HepG2 (cell line): Measurements from ENCODE around the gene SPI1. TPM values are rescaled to one million over a fixed set of nuclear protein-coding genes. Genes with fewer than 3 reads are reported as not detected.

Experiments
- ETV5 ChIP-seq: IDR thresholded peaks from 2 replicates; pipeline ENCODE4 v1.6.1; 2018; ENCODE audit warnings: missing biosample characterization, missing genetic modification reagents, inconsistent platforms, borderline replicate concordance
- HIVEP1 ChIP-seq: sonication (generic); formaldehyde crosslinking; IDR thresholded peaks from 2 replicates; pipeline ENCODE4 v1.4.0; 2020; ENCODE audit warnings: mild to moderate bottlenecking, missing genetic modification reagents
- KLF15 ChIP-seq: sonication (generic); formaldehyde crosslinking; IDR thresholded peaks from 2 replicates; pipeline ENCODE4 v1.8.1; 2023; ENCODE audit warnings: borderline replicate concordance, mild to moderate bottlenecking, inconsistent platforms, missing genetic modification reagents, mixed read lengths
- PPARG ChIP-seq: conservative IDR thresholded peaks from 2 replicates; pipeline ENCODE4 v1.6.1; 2016; ENCODE audit warnings: missing biosample characterization, missing genetic modification reagents
- PRMT3 ChIP-seq: sonication (generic); formaldehyde crosslinking; IDR thresholded peaks from 2 replicates; pipeline ENCODE4 v1.8.1; 2022; ENCODE audit warnings: low read depth, mild to moderate bottlenecking, moderate library complexity, missing genetic modification reagents, borderline replicate concordance
- SP5 ChIP-seq: IDR thresholded peaks from 2 replicates; pipeline ENCODE4 v1.6.1; 2016; ENCODE audit warnings: low read depth, borderline replicate concordance
- TBX2 ChIP-seq: sonication (generic); formaldehyde crosslinking; IDR thresholded peaks from 2 replicates; pipeline ENCODE4 v1.5.0; 2020; ENCODE audit warnings: missing genetic modification reagents, mild to moderate bottlenecking, borderline replicate concordance
- TOE1 ChIP-seq: sonication (generic); formaldehyde crosslinking; IDR thresholded peaks from 2 replicates; pipeline ENCODE4 v1.4.0; 2020; ENCODE audit warnings: mild to moderate bottlenecking, missing genetic modification reagents
- ZBTB20 ChIP-seq: sonication (generic); formaldehyde crosslinking; IDR thresholded peaks from 2 replicates; pipeline ENCODE4 v1.8.1; 2023; ENCODE audit warnings: missing genetic modification reagents, low read depth, mild to moderate bottlenecking, borderline replicate concordance
- ZKSCAN5 ChIP-seq: sonication (generic); formaldehyde crosslinking; IDR thresholded peaks from 2 replicates; pipeline ENCODE4 v1.5.1; 2020; ENCODE audit warnings: mild to moderate bottlenecking, missing genetic modification reagents
- ZNF263 ChIP-seq: sonication (generic); formaldehyde crosslinking; IDR thresholded peaks from 2 replicates; pipeline ENCODE4 v1.4.0; 2020; ENCODE audit warnings: missing genetic modification reagents
- ZNF674 ChIP-seq: sonication (generic); formaldehyde crosslinking; IDR thresholded peaks from 2 replicates; pipeline ENCODE4 v1.5.0; 2020; ENCODE audit warnings: low read depth, mild to moderate bottlenecking, missing genetic modification reagents
- ZNF775 ChIP-seq: sonication (generic); formaldehyde crosslinking; IDR thresholded peaks from 2 replicates; pipeline ENCODE4 v1.4.0; 2020; ENCODE audit warnings: missing genetic modification reagents, mild to moderate bottlenecking, moderate library complexity, borderline replicate concordance
- ZSCAN30 ChIP-seq: sonication (generic); formaldehyde crosslinking; IDR thresholded peaks from 2 replicates; pipeline ENCODE4 v1.5.0; 2020; ENCODE audit warnings: mild to moderate bottlenecking, missing genetic modification reagents
- polyA plus RNA-seq, 8 experiments: library from polyadenylated mRNA; depleted of rRNA in 3 of 8; stranded (reverse) in 7 of 8; unstranded in 1 of 8; fragments of >200 nt; fragmentation: Illumina TruSeq in 4 of 8; extraction: Trizol in 4 of 8; gene quantifications; 2 replicates each; pipeline versions ENCODE4 v1.2.1 to v1.2.3, GENCODE V29; 2011 to 2016; ENCODE audit warnings: low read depth in 4 of 8, missing spikeins in 1 of 8, mixed read lengths in 1 of 8; ENCODE audit not compliant: insufficient read depth in 1 of 8
- total RNA-seq, 5 experiments: library from RNA; depleted of rRNA; stranded (reverse); fragments of >200 nt; fragmentation: Illumina TruSeq; extraction: Trizol; gene quantifications; 2 replicates each; pipeline ENCODE4 v1.2.3, GENCODE V29; 2016; ENCODE audit warnings: low read depth in 1 of 5
- TF ChIP-seq, protein P1 (sequence below): sonication (generic); formaldehyde crosslinking; IDR thresholded peaks from 2 replicates; pipeline ENCODE4 v1.4.0; 2020; ENCODE audit warnings: mild to moderate bottlenecking, missing genetic modification reagents
- TF ChIP-seq, protein P2 (sequence below): sonication (generic); formaldehyde crosslinking; IDR thresholded peaks from 2 replicates; pipeline ENCODE4 v1.8.0; 2022; ENCODE audit warnings: mild to moderate bottlenecking, missing genetic modification reagents, moderate library complexity

Gene SPI1
- total and polyA plus RNA-seq, 2 of the 13 experiments (the other 11 are each of a cell fraction or from before 2014, with no cell fraction given), result not detected

DNA sequence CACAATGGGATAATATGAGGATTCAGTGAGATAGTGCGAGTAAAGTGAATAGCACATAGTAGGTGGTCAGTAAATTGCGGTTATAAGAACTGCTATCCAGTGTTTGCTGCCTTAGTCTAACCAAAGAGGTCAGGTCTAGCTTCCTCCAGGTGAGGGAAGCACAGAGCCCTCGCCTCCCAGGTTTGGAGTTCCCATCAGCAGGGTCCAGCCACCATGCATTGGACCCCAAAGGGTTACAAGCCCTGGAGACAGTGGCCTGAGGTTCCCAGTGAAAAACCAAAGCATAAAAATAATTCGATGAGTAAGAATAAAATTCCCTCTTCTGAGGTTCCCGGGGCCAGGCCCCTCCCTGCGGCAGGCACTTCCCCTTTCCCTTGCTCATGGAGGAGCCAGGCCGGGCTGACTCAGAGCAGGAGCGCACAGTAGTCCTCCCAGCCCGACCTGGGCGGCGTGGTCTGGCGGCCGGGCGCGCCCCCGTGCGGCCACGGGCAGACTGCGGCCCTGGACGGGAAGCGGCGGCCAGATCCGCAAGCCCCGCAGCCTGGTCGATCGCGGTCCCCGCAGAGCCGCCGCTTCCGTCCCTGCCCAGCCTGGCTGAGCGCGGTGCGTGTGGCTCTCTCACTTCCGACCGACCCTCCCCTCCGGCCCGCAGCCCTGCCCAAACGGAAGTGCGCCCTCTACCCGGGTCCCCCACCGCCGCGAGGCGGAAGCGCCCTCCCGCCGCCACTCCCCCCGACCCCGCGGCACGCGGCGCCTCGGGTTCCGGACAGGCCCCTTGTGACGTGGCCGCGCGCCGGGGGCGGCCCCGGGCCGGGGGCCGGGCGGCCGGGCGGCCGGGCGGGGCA is 29.6 kb upstream of the SPI1 start, which contains the start of gene SLC39A13 (continued):
- no peak for TF ChIP-seq ZKSCAN5 (CRISPR knock-in tag)
- TF ChIP-seq TOE1 (CRISPR knock-in tag), result 0 out of 2 replicates have a peak, but pooled peaks have one; percentile 67
- peak; percentile 32; the same call in 1 of the 2 replicates for TF ChIP-seq ZBTB20 (CRISPR knock-in tag)
- TF ChIP-seq, protein P1, sequence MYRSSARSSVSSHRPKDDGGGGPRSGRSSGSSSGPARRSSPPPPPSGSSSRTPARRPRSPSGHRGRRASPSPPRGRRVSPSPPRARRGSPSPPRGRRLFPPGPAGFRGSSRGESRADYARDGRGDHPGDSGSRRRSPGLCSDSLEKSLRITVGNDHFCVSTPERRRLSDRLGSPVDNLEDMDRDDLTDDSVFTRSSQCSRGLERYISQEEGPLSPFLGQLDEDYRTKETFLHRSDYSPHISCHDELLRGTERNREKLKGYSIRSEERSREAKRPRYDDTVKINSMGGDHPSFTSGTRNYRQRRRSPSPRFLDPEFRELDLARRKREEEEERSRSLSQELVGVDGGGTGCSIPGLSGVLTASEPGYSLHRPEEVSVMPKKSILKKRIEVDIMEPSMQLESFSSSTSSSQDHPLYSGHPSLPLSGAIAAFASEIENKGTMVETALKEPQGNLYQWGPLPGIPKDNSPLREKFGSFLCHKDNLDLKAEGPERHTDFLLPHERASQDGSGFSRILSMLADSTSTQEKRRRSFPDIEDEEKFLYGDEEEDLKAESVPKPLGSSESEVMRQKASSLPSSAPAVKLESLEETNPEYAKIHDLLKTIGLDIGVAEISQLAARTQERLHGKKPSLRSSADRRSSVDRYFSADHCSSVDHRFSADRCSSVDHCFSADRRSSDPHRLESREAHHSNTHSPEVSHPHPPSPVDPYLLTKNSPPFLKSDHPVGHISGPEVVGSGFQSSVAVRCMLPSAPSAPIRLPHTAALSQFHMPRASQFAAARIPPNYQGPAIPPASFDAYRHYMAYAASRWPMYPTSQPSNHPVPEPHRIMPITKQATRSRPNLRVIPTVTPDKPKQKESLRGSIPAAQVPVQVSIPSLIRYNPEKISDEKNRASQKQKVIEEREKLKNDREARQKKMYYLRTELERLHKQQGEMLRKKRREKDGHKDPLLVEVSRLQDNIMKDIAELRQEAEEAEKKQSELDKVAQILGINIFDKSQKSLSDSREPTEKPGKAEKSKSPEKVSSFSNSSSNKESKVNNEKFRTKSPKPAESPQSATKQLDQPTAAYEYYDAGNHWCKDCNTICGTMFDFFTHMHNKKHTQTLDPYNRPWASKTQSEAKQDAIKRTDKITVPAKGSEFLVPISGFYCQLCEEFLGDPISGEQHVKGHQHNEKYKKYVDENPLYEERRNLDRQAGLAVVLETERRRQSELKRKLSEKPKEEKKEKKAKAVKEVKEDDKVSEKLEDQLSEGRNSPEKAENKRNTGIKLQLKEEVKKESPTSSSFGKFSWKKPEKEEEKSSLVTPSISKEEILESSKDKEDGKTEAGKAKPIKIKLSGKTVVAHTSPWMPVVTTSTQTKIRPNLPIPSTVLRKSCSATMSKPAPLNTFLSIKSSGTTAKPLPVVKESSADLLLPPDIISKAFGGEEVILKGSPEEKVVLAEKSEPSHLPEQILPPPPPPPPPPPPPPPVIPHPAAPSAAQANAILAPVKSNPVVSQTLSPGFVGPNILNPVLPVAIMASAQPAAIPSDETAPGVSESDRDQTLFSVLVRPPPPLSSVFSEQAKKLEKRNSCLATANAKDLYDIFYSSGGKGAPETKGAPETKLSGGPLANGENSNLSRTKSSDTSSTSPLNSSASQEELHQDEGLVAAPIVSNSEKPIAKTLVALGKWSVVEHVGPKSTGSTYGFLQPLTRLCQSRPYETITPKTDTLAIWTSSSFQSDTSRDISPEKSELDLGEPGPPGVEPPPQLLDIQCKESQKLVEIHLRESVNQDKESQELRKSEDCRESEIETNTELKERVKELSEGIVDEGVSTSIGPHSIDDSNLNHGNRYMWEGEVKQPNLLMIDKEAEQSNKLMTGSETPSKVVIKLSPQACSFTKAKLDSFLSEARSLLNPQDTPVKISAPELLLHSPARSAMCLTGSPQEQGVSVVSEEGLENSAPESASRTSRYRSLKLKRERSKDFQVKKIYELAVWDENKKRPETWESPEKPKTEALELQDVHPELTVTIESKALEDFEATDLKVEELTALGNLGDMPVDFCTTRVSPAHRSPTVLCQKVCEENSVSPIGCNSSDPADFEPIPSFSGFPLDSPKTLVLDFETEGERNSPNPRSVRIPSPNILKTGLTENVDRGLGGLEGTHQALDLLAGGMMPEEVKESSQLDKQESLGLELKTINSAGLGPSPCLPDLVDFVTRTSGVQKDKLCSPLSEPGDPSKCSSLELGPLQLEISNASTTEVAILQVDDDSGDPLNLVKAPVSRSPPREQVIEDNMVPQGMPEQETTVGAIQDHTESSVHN (CRISPR knock-in tag), result no peak
- no peak for TF ChIP-seq ZNF674 (CRISPR knock-in tag)
- peak; percentile 63; the same call in 1 of the 2 replicates for TF ChIP-seq SP5
- TF ChIP-seq TBX2 (CRISPR knock-in tag), result no peak; the same call in 1 of the 2 replicates
- TF ChIP-seq, protein P2, sequence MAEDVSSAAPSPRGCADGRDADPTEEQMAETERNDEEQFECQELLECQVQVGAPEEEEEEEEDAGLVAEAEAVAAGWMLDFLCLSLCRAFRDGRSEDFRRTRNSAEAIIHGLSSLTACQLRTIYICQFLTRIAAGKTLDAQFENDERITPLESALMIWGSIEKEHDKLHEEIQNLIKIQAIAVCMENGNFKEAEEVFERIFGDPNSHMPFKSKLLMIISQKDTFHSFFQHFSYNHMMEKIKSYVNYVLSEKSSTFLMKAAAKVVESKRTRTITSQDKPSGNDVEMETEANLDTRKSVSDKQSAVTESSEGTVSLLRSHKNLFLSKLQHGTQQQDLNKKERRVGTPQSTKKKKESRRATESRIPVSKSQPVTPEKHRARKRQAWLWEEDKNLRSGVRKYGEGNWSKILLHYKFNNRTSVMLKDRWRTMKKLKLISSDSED (CRISPR knock-in tag), result 0 out of 2 replicates have a peak, but pooled peaks have one; percentile 45
- no peak for TF ChIP-seq HIVEP1 (CRISPR knock-in tag)
- no peak for TF ChIP-seq ZSCAN30
- TF ChIP-seq ZNF775 (CRISPR knock-in tag), result peak; percentile 67; the same call in 1 of the 2 replicates
- TF ChIP-seq PPARG (CRISPR knock-in tag), result peak; percentile 59; the same call in 1 of the 2 replicates
- TF ChIP-seq ZNF263 (CRISPR knock-in tag), result peak; percentile 100
- TF ChIP-seq PRMT3 (CRISPR knock-in tag), result no peak
- no peak for TF ChIP-seq KLF15 (CRISPR knock-in tag)
- TF ChIP-seq ETV5 (CRISPR knock-in tag), result peak; percentile 89
